Measurements from ENCODE around the gene BLM. TPM values are rescaled to one million over a fixed set of nuclear protein-coding genes. Genes with fewer than 3 reads are reported as not detected.

The BLM gene
- total RNA-seq, 1 donor from 2014 or later: 58.0 TPM

- no peaks in the 10 kb centered on the region for H3K4me1 Mint-ChIP-seq
Observed at GRCh38 chr15:90697175-90697574, 20.0 kb upstream of the BLM start.

GRCh38 chr15:90698629-90699028 is 18.5 kb upstream of the BLM start:
- H3K9me3 Mint-ChIP-seq: no peaks in the 10 kb centered on the region
- no peak overlapping the region for H3K4me3 Mint-ChIP-seq
- TF ChIP-seq CTCF (IDR thresholded peaks at IDR 0.05) (no peak), EZH2 (IDR thresholded peaks at IDR 0.05) (no peak), EZH2phosphoT487 (IDR thresholded peaks at IDR 0.05) (no peak)
- H3K36me3 Mint-ChIP-seq: peaks cover 18% of the 10 kb centered on the region
- DNase-seq (ENCODE audit: low spot score): no peak
- no peaks in the 10 kb centered on the region for H3K4me1 Mint-ChIP-seq
- no peaks in the 10 kb centered on the region for H4K20me1 ChIP-seq (ENCODE audit: low read depth)
- H3K36me3 ChIP-seq: no peaks in the 10 kb centered on the region
- H3K4me3 ChIP-seq: no peak overlapping the region
- no peak overlapping the region for H3K9ac ChIP-seq
- no peak overlapping the region for H3K27ac Mint-ChIP-seq
- H3K27me3 ChIP-seq: no peaks in the 10 kb centered on the region
- no peak overlapping the region for H2AFZ ChIP-seq (replicated peaks)
- no peaks in the 10 kb centered on the region for H3K9me3 ChIP-seq (ENCODE audit: low read depth)
- H3K4me2 ChIP-seq: no peak overlapping the region
- H3K27ac ChIP-seq: no peak overlapping the region
- peaks cover 3% of the 10 kb centered on the region for H3K27me3 Mint-ChIP-seq (ENCODE audit: insufficient read depth, low read depth)
- H3F3A ChIP-seq (ENCODE audit: low read depth): no peaks in the 10 kb centered on the region
- H3K4me1 ChIP-seq: no peaks in the 10 kb centered on the region
- H3K79me2 ChIP-seq (ENCODE audit: low read depth): no peaks in the 10 kb centered on the region

More at GRCh38 chr15:90697175-90697574, 20.0 kb upstream of the BLM start:
- Mint-ChIP-seq H3K27ac (no peak overlapping the region), H3K4me3 (no peak overlapping the region), H3K36me3 (peaks cover 7% of the 10 kb centered on the region), H3K27me3 (ENCODE audit: insufficient read depth, low read depth) (peaks cover 3% of the 10 kb centered on the region), H3K9me3 (no peaks in the 10 kb centered on the region)
- DNase-seq (ENCODE audit: low spot score): no peak
- H3K4me3 ChIP-seq: no peak overlapping the region
- no peaks in the 10 kb centered on the region for H3K79me2 ChIP-seq (ENCODE audit: low read depth)
- no peaks in the 10 kb centered on the region for H3K27me3 ChIP-seq
- TF ChIP-seq EZH2phosphoT487 (IDR thresholded peaks at IDR 0.05): no peak
- TF ChIP-seq EZH2 (IDR thresholded peaks at IDR 0.05): no peak
- no peak for TF ChIP-seq CTCF (IDR thresholded peaks at IDR 0.05)
- H3K27ac ChIP-seq: no peak overlapping the region
- no peaks in the 10 kb centered on the region for H3K4me1 ChIP-seq
- no peaks in the 10 kb centered on the region for H4K20me1 ChIP-seq (ENCODE audit: low read depth)
- H2AFZ ChIP-seq (replicated peaks): no peak overlapping the region
- H3K4me2 ChIP-seq: no peak overlapping the region
- H3K9ac ChIP-seq: no peak overlapping the region
- no peaks in the 10 kb centered on the region for H3K36me3 ChIP-seq
- H3K9me3 ChIP-seq (ENCODE audit: low read depth): no peaks in the 10 kb centered on the region
- H3F3A ChIP-seq (ENCODE audit: low read depth): no peaks in the 10 kb centered on the region

GRCh38 chr15:90701048-90701447 is 16.1 kb upstream of the BLM start:
- H2AFZ ChIP-seq (replicated peaks): no peak overlapping the region
- TF ChIP-seq CTCF (IDR thresholded peaks at IDR 0.05): no peak
- no peak for TF ChIP-seq EZH2phosphoT487 (IDR thresholded peaks at IDR 0.05)
- TF ChIP-seq EZH2 (IDR thresholded peaks at IDR 0.05): no peak
- no peak overlapping the region for H3K4me3 ChIP-seq
- H3K4me3 Mint-ChIP-seq: no peak overlapping the region
- no peaks in the 10 kb centered on the region for H4K20me1 ChIP-seq (ENCODE audit: low read depth)
- H3K27ac Mint-ChIP-seq: no peak overlapping the region
- H3K79me2 ChIP-seq (ENCODE audit: low read depth): no peaks in the 10 kb centered on the region
- H3F3A ChIP-seq (ENCODE audit: low read depth): no peaks in the 10 kb centered on the region
- H3K9ac ChIP-seq: no peak overlapping the region
- no peak for DNase-seq (ENCODE audit: low spot score)
- H3K36me3 Mint-ChIP-seq: peaks cover 25% of the 10 kb centered on the region
- no peaks in the 10 kb centered on the region for H3K27me3 ChIP-seq
- peaks cover 4% of the 10 kb centered on the region for H3K27me3 Mint-ChIP-seq (ENCODE audit: insufficient read depth, low read depth)
- H3K36me3 ChIP-seq: no peaks in the 10 kb centered on the region
- H3K4me1 Mint-ChIP-seq: no peaks in the 10 kb centered on the region
- no peaks in the 10 kb centered on the region for H3K9me3 ChIP-seq (ENCODE audit: low read depth)
- no peaks in the 10 kb centered on the region for H3K4me1 ChIP-seq
- H3K27ac ChIP-seq: no peak overlapping the region
- H3K4me2 ChIP-seq: no peak overlapping the region
- peaks cover 4% of the 10 kb centered on the region for H3K9me3 Mint-ChIP-seq

Measured in neural progenitor cell (in vitro differentiated cells).